Measurements from ENCODE around the gene UGT1A1.

The UGT1A1 gene

DNA sequence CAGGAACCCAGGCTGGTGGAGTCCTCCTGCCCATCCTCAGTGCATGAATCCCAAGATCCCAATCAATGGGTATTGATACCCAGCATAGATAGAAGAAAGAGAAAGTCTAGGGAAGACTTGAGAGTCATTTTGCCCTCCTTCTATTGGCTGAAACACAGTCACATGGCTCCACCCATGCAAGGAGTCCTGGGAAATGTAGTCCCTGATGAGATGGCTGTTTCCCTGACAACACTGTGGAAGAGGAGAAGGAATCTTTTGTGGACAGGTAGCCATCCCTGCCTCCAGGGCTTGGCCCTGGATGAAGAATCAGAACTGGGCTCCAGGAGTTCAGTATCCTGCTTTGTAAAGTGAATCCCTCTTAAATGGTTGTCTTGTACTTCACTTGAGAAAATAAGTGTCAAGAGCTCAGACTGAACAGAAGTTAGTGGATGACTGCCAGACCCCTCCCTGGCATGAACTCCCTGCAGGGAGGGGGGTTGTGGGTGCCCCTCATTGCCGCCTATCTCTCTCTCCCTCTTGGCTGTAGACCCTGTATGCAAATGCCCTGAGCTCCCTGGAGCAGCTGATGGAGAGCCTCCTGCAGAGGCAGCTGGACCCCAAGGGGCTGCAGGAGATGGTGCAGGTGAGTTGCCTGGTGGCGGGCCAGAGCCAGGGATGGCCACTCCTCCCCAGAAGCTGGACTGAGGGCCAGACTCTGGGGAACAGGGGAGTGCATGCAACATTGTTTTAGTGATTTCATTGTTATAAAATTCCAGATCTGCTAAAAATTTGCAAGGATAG lies 54.2 kb downstream of the UGT1A1 start:
- no peak for DNase-seq (ENCODE audit: low read depth in 4 of 4, low spot score in 1 of 4)

DNA sequence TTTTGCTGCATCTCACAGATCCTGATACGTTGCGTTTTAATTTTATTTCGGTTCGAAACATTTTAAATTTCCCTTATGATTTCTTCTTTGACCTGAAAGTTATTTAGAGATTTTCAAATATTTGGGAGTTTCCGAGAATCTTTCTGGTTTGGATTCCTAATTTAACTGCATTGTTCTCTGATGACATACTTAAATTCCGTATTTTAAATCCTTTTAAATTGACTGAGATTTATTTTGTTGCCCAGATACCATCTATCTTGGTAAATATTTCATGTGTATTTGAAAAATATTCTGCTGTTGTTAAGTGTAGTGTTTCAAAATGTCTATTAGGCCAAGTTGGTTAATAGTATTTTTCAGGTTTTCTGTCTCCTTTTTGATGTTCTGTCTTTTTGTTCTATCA lies 55.8 kb downstream of the UGT1A1 start:
- DNase-seq (ENCODE audit: low read depth in 4 of 4, low spot score in 1 of 4) = no peak

DNA sequence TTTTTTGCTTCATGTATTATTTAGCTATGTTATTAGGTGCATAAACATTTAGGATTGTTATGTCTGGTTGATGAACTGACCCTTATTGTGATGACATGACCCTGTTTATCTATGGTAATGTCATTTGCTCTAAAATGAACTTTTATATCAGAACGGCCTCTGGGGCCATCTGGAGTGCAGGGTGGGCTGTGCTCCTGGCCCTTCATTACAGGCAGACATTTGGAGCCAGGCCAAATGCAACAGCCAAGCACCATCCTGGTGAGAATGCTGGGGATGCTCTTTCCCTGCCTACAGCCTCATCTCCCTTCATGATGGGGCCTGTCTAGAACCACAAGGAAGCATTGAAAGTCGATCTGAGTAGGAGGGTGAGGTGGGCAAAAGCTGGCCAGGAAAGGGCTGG lies 56.3 kb downstream of the UGT1A1 start:
- no peak for DNase-seq (ENCODE audit: low read depth in 4 of 4, low spot score in 1 of 4)

DNA sequence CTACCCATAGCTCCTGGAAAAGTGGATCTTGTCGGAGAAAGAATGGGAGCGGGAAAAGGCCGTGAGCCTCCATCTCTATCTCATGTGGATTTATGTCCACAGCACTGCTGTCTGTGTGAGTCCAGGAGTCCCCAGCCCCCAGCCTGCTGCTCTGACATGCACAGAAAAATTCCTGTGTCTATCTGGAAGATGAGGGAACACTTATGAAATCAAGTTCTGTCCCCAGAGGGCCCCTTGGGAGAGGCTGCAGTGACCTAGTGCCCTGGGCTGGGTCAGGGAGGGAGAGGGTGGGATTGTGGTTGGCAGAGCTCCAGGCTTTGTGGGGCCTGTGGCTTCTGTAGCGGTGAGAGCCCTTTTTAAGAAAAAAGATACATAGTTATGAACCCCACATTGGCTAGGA lies 56.7 kb downstream of the UGT1A1 start:
- DNase-seq (ENCODE audit: low read depth in 4 of 4, low spot score in 1 of 4) = no peak

DNA sequence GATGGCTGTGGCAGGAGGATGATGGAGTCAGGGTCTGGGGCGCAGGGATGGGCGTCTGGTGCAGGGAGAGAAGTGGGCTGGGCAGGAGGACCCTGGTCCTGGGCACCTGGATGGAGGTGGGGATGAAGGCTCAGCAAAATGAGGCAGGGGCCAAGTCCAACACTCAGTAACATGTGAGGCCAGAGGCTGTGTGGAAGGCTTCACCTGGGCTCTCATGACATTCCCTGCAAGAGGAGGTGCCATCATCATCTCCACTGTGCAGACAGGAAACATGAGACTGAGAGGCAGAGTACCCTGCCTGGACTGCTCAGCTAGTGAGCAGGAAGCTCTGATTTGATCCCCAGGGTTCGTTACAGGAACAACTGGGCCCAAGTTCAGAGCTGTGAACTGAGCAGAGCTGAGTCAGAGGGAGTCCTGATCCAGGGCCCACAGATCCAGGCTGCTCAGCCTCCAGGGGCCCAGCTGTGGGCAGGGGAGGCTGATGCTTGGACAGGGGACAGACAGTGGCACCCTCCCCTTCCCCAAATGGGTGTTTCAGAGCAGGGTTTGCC lies 57.4 kb downstream of the UGT1A1 start:
- no peak for DNase-seq (ENCODE audit: low read depth in 4 of 4, low spot score in 1 of 4)

DNA sequence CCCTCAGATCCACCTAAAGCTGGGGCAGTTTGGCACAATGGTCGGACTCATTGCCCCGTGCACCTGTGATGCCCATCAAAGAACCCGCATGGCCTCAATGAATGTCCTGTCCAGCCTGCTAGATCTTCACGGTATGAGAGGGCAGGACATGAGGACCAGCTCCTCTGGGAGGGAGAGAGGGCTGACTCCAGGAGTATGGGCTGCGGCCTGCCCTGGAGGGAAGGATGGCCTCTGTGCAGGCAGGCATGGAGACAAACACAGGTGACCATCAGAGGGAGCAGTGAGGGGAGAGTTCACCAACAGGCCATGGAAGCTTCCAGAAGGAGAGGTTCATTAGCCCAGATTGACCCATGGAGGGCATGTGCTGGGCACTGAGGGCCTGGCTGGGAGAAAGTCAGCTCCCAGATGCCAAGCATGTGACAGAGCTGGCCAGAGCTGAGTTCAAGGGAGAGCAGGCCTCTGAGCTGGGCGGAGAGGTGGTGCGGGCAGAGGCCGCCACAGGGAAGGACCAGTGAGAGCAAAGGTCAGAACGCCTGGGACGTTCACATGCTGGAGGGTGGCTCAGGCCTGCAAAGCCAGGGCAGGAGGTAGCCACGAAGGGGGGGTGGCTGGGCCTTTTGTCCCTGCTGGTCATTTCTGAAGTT lies 58.0 kb downstream of the UGT1A1 start:
- no peak for DNase-seq (ENCODE audit: low read depth in 4 of 4, low spot score in 1 of 4)

DNA sequence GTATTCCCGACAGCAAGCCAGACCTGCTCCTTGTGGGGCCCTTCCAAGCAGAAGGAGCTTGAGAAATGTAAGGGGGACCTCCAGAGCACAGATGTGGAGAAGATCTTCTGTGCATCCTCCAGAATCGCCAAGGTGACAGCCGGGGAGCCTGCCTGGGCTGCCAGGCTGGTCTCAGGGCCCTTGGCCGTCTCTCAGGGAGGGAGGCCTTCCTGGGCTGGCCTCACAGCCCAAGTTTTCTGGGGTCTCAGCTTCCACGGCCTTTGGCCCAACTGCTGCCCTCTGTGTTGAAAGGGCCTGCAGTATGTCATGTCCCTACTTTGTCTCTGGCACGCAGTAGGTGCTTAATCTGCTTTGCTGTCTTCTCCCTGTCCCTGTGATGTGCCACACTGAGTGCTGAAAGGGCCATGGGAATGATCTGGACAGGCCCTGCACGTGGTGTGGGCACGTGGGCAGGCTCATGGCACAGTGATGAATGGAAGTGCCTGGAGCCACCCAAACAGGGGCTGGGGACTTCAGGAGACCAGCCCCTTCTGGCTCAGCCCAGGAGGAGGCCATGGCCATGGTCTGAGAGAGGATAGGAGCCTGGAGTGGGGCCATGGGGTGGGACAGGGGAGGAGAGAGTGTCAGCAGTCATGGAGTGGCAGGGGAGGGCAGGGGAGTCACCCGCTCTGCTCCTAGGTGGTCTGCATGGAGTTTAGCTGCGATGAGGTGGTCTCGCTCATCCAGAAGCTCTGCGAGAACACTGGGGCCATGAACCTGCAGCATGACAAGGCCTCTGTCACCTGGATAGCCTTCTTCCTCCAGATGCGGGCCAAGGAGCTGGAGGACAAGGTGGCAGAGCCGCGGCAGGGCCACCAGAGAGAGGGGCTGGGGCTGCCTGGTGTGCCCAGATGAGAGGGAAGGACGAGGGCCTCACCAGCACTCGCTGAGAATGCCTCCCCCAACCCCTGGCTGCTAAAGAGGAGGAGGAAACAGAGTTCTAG lies 58.9 kb downstream of the UGT1A1 start:
- no peak for DNase-seq (ENCODE audit: low read depth in 4 of 4, low spot score in 1 of 4)

DNA sequence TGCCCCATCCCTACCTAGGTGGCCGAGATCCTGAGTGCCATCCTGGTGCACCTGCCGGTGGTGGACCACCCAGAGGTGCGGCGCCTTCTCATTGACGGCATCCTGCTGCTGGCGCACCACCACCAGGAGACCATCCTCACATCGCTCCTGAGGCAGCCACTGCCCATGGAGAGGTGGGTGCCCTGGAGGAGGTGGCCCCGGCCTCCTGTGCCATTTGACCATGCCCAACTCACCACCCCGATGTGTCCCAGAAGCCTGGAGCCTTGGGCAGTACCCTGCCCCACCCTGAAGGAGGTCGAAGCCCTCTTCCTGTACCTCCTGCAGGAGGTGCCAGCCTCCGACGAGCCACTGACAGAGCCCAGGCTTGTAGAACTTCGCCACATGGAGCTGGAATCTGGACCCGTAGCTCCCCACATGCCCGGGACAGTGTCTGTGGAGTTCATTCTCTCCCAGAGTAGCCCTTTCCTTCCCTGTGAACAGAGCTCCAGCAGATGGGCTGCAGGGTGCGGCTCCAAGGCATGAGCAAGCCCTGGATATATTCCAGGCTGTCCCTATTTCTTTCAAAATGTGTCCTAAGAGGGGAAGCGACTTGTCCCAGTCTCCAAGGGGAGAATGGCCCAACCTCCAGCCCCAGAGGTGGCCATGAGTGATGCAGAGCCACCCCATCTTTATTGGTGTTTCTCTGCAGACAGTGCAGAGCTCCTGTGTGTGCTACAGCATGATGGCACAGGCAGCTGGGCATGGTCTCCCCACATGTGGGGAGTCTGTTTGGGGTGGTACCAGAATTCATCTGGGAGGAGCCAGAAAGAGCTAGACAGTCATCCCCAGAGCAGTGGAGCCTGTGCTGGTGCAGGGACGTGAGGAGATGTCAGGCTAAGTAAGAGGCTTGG lies 60.1 kb downstream of the UGT1A1 start:
- no peak for DNase-seq (ENCODE audit: low read depth in 4 of 4, low spot score in 1 of 4)

DNA sequence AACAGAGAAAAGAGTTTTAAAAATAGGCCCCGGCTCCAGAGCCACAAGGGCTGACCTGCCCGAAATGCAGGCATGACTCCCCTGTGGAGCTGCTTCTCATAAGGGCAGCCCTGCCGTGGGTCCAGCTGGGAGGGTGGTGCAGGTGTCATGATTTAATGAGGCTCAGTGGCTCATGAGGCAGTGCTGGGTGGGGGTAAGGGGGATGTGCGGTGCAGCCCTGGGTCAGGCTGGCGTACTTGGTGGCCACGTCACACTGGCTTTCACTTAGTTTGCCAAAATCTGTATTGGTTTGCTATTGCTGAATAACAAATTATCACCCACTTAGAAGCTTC lies 60.7 kb downstream of the UGT1A1 start:
- no peak for DNase-seq (ENCODE audit: low read depth in 4 of 4, low spot score in 1 of 4)

DNA sequence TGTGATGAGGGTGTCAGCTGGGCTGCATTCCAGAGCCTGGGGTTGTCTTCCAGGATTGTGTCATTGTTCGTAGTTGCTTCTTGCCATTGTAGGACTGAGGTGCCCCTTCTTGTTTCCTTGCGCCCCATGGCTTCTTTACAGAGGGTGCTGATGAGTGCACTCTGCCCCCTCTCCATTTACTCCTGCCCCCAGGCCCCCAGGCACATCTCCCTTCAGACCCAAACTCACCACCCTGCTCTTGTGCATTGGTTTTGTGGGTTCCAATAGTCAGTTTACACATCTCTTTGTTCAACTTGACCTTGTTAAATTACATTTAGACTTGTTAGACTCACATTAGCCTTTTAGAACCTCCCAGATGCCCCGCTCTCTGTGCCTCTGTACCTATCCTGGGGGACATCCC lies 61.1 kb downstream of the UGT1A1 start:
- DNase-seq (ENCODE audit: low read depth in 4 of 4, low spot score in 1 of 4) = no peak

DNA sequence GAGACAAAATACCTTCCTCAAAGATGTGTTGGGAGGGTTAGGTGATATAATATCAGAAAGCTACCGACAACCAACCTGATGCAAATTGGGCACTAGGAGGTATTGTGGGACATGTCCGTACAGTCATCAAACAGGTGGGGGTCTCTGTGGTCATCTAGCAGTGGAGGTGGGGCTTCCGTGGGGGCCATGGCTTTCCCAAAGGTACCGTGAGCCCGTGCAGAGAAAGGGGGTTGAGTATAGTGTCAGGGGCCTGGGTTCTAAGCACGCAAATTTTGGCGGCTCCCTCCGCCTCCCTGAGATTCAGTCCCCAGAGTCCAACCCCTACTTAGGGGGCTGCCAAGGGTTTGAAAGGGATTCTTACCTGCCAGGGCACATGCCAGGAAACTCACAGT lies 61.6 kb downstream of the UGT1A1 start:
- no peak for DNase-seq (ENCODE audit: low read depth in 4 of 4, low spot score in 1 of 4)

DNA sequence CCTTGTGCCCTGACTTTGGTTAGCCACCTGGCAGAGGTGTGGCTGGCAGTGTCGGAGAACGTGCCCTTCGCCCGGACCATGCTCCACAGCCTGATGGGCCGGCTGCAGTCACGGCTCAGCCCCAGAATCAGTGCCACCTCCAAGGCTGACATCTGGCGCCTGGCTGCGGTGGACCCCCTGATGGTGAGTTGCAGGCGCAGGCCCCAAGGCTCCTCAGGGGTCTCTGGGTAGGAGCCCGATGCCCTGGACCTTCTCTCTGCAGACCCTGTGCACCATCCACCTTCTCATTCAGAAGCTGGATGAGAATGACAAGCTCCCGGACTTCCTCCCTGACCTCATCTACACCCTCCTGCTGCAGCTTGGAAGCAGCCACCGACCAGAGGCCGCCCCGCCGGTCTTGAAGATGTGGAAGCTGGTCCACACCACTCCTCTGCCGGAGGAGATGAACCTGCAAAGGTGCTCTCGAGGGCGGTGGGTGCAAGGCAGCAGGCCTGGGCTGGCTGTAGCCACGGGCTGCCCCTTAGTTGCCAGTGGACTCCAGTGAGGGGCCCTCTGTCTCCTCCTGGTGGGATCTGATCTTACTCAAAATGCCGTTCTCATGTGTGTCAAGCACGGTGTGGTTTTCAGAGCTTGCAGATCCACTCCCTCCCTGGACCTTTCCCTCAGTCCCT lies 62.2 kb downstream of the UGT1A1 start:
- DNase-seq (ENCODE audit: low read depth in 4 of 4, low spot score in 1 of 4) = no peak

All from stimulated activated CD4-positive, alpha-beta T cell treated with anti-CD3 and anti-CD28 coated beads, Interleukin-1b, Interleukin-23, amount 100 ng/mL, for 24 hours (primary cell).